Prostate gland (tissue), 2 donors: ENCODE results near the gene SF3B6. TPM values are rescaled to one million over a fixed set of nuclear protein-coding genes. Genes with fewer than 3 reads are reported as not detected.

Source experiments
- DNase-seq: peaks from one replicate; pipeline ENCODE4 v3.0.0-alpha.2; 2019; ENCODE audit warnings: low spot score
- H3K27ac ChIP-seq, 2 donors: fragments of 200-600 bp; sonication (generic); 2 replicates each; pipeline ENCODE4 v1.5.1; 2017 to 2019
- H3K27me3 ChIP-seq: fragments of 200-600 bp; sonication (generic); replicated peaks from 2 replicates; pipeline ENCODE4 v1.5.1; 2019; ENCODE audit not compliant: insufficient read depth
- H3K36me3 ChIP-seq, 2 donors: fragments of 200-600 bp; sonication (generic); 1 replicate in 1 of 2; 2 replicates in 1 of 2; pipeline versions ENCODE4 v1.5.1 to v1.8.1; 2017 to 2019
- H3K4me1 ChIP-seq: fragments of 200-600 bp; sonication (generic); replicated peaks from 2 replicates; pipeline ENCODE4 v1.5.1; 2019
- H3K4me3 ChIP-seq, 2 donors: fragments of 200-600 bp; sonication (generic); 2 replicates each; pipeline ENCODE4 v1.5.1; 2017 to 2019
- H3K9me3 ChIP-seq: fragments of 200-600 bp; sonication (generic); 2 replicates; pipeline ENCODE4 v1.5.1; 2017
- POLR2A ChIP-seq: fragments of 450-650 bp; IDR thresholded peaks from one replicate; pipeline ENCODE4 v1.6.1; 2016; ENCODE audit warnings: antibody characterized with exemption, mild to moderate bottlenecking
- POLR2AphosphoS5 ChIP-seq: sonication (generic); formaldehyde crosslinking; IDR thresholded peaks from one replicate; pipeline ENCODE4 v1.6.1; 2017; ENCODE audit warnings: antibody characterized with exemption
- WGBS: methylation state at CpG from one replicate; pipeline ENCODE4 v1.1.5; 2018; 5-methylcytosine and 5-hydroxymethylcytosine counted together
- intact Hi-C: fragments of 100-400 bp; cut with DNase I; formaldehyde crosslinking; loops from one replicate; pipeline ENCODE4 v1.14.2; 2022
- total RNA-seq, 2 donors: library from RNA; depleted of rRNA; stranded (reverse); fragments of >200 nt; gene quantifications; one replicate each; pipeline ENCODE4 v1.1.0, GENCODE V29; 2016
- TF ChIP-seq, protein P1 (sequence below), 4 experiments: fragments of 200-600 bp in 2 of 4; fragments of 450-650 bp in 2 of 4; sonication (generic) in 2 of 4; IDR thresholded peaks; 1 replicate in 3 of 4; 2 replicates in 1 of 4; pipeline ENCODE4 v1.5.1; 2016 to 2019; ENCODE audit warnings: antibody characterized with exemption in 4 of 4, mild to moderate bottlenecking in 2 of 4, moderate library complexity in 2 of 4

Gene SF3B6
- total RNA-seq = 10 to 100 TPM; 78.9 to 79.3 TPM

DNA sequence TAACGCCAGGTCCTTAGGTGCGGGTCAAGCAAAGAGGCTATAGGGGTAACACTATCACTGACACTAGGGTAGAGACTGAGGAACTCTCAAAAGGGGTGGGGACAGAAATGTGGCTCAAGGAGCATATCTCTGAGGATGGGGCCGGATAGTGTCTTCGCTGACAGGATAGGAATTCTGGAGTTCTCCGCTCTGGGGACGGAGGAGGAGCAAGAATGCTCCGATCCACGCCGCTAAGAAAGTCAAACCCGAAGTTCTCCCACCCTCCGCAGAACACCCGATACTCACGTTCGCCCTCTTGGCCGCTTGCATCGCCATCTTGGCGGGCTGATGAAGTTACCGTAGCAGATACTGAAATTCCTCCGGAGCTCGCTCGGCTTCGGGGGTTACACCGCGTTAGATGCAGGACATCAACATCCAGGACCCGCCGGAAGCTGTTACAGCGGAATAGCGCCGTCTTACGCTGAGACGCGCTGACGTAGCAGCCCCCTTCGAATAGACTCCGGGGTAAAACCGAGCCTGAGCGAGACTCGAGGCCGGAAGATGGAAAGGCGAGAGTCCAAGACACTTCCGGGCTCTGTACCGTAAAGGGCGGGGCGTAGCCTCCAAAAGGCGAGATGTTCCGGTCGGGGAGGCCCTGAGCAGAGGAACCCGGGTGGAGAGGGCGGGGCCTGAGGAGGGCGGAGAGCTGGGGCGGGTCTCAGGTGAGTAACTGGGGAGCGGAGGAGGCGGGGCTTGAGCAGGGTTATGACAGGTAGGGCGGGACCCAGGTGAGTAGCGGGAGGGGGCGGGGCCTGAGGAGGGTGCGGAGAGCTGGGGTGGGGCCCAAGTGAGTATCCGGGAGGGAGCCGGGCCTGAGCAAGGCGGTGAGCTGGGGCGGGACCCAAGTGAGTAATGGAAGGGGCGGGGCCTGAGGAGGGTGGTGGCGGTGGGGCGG lies at the start of gene SF3B6:
Gene SF3B6, minus strand, starts transcription at position 412 of the 934 bp plus-strand sequence. Its CDS starts 97 bp downstream, at position 315.
- Histone ChIP-seq H3K9me3 (no peaks in the 10 kb centered on the region), H3K27ac (peak within 1 kb of the TSS; percentile 98), H3K36me3 (no peaks in the 10 kb centered on the region), H3K4me3 (peak within 1 kb of the TSS; percentile 53 to 55), H3K4me1 (no peaks in the 10 kb centered on the region), H3K27me3 (no peaks in the 10 kb centered on the region)
- intact Hi-C loops = loop anchor here (2.0 kb wide), 1 partner anchor 149 kb away; the partner anchor contains the start of gene ATAD2B
- TF ChIP-seq POLR2AphosphoS5 = peak; percentile 99
- TF ChIP-seq, protein P1, sequence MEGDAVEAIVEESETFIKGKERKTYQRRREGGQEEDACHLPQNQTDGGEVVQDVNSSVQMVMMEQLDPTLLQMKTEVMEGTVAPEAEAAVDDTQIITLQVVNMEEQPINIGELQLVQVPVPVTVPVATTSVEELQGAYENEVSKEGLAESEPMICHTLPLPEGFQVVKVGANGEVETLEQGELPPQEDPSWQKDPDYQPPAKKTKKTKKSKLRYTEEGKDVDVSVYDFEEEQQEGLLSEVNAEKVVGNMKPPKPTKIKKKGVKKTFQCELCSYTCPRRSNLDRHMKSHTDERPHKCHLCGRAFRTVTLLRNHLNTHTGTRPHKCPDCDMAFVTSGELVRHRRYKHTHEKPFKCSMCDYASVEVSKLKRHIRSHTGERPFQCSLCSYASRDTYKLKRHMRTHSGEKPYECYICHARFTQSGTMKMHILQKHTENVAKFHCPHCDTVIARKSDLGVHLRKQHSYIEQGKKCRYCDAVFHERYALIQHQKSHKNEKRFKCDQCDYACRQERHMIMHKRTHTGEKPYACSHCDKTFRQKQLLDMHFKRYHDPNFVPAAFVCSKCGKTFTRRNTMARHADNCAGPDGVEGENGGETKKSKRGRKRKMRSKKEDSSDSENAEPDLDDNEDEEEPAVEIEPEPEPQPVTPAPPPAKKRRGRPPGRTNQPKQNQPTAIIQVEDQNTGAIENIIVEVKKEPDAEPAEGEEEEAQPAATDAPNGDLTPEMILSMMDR (IDR thresholded peaks at IDR 0.05) = peak in 1 of 4 experiments; percentile 26
- TF ChIP-seq POLR2A = peak; percentile 75
- peak; percentile 100 for DNase-seq
- 1% methylated on average over 64 of the region's 64 CpGs for WGBS

DNA sequence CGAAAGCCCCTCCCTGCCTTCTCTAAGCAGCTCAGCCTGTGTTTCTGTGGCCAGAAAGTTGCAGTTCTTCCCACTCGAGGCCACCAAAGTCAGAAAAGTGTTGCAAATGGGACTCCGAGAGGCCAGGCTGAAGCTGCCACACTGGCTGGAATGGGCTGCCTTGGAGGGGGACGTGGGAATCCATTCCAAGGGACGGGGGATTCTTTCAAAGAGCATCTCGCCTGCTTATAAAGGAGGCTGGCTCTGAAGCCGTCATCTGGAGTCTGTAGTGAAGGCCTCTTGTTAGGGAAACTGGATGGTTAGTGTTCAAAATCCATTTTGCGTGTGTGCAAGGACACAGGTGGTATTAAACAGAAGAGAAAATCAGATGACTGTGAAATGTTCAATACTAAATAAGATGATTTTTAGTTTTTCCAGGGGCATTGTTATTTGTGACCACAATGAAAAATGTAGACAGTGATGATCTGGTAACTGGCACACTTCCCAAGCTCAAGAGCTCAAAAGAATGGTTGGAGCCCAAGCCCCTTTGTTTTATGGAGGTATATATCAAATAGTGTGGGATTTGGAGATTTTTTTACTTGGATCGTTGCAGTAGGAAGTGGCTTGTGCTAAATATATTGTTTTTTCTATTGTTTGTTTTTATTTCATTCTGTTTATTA lies 47.9 kb upstream of the SF3B6 start:
- TF ChIP-seq POLR2AphosphoS5 (no peak), POLR2A (no peak)
- TF ChIP-seq, protein P1 (IDR thresholded peaks at IDR 0.05) = no peak
- H3K9me3 ChIP-seq = no peaks in the 10 kb centered on the region
- H3K4me1 ChIP-seq = peaks cover 4% of the 10 kb centered on the region
- DNase-seq = no peak
- peak overlapping the region; percentile 92 for H3K27ac ChIP-seq
- H3K36me3 ChIP-seq = no peaks in the 10 kb centered on the region
- WGBS = 9% methylated on average over 9 of the region's 9 CpGs
- intact Hi-C loops = no loop called here
- H3K27me3 ChIP-seq = no peaks in the 10 kb centered on the region
- H3K4me3 ChIP-seq = peak overlapping the region; percentile 76 to 80

- H3K27ac ChIP-seq = peak within 1 kb of the TSS; percentile 92
- DNase-seq = peak; percentile 86
- TF ChIP-seq POLR2AphosphoS5 (no peak), POLR2A (peak; percentile 69)
- TF ChIP-seq, protein P1 (IDR thresholded peaks at IDR 0.05) = peak in 1 of 4 experiments; percentile 5
- H3K4me1 ChIP-seq = peaks cover 4% of the 10 kb centered on the region
- WGBS = 0% methylated on average over 49 of the region's 103 CpGs
- no peaks in the 10 kb centered on the region for H3K27me3 ChIP-seq
- intact Hi-C loops = no loop called here
- H3K4me3 ChIP-seq = peak within 1 kb of the TSS; percentile 76 to 80
- no peaks in the 10 kb centered on the region for H3K36me3 ChIP-seq
- H3K9me3 ChIP-seq = no peaks in the 10 kb centered on the region
Observed at GRCh38 chr2:24123195-24123921, 47.2 kb upstream of the SF3B6 start, which contains the start of the genes FAM228B and PFN4. Gene FAM228B (plus strand): TSS chr2:24123469. CDS start chr2:24124362, 893 bp downstream. Gene PFN4 (minus strand): TSS chr2:24123334. CDS start chr2:24122535, 799 bp downstream.

GRCh38 chr2:24122366-24123194 lies 46.5 kb upstream of the SF3B6 start:
- TF ChIP-seq, protein P1 (IDR thresholded peaks at IDR 0.05) = no peak
- TF ChIP-seq POLR2AphosphoS5 (no peak), POLR2A (no peak)
- Histone ChIP-seq H3K4me3 (peak overlapping the region; percentile 76 to 80), H3K27me3 (no peaks in the 10 kb centered on the region), H3K4me1 (peaks cover 4% of the 10 kb centered on the region), H3K9me3 (no peaks in the 10 kb centered on the region), H3K36me3 (no peaks in the 10 kb centered on the region), H3K27ac (peak overlapping the region; percentile 92)
- 8% methylated on average over 13 of the region's 15 CpGs for WGBS
- no peak for DNase-seq
- intact Hi-C loops = no loop called here
